GM19043 (cell line): ENCODE data around the gene ABHD15.
A peak's percentile ranks its signal among the peaks of the same experiment; 100 is the strongest.
"Not testable (repeated sequence)": the region's sequence is repeated elsewhere in the genome, so short reads cannot be mapped to it uniquely, and the experiment has no call there.

Source experiments
- ATAC-seq: cut with Tn5 transposase; IDR thresholded peaks from one replicate; pipeline ENCODE4 v1.9.1; 2021; ENCODE audit warnings: low read depth; ENCODE audit not compliant: unreplicated experiment

ABHD15 gene

DNA sequence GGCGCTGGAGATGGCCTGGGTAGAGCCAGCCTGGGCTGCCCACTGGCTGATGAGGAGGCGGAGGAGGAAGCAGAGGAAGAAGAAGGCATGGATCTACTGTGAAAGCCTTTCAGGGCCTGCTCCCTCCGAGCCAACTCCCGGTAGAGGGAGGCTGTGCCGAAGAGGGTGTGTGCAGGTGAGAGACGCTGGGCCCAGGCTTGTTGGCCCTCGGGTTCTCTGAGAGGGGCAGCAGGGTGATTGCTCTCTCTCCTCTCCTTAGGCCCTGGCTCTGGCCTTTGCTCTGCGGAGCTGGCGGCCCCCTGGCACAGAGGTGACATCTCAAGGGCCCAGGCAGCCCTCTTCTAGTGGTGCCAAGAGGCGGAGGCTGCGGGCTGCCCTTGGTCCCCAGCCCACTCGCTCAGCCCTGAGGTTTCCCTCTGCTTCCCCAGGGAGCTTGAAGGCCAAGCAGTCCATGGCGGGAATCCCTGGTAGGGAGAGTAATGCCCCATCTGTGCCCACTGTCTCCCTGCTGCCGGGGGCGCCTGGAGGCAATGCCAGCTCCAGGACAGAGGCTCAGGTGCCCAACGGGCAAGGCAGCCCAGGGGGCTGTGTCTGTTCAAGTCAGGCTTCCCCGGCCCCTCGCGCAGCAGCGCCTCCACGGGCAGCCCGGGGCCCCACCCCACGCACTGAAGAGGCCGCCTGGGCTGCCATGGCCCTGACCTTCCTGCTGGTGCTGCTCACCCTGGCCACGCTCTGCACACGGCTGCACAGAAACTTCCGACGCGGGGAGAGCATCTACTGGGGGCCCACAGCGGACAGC, 5.2 kb upstream of the ABHD15 start:
- ATAC-seq: no peak

DNA sequence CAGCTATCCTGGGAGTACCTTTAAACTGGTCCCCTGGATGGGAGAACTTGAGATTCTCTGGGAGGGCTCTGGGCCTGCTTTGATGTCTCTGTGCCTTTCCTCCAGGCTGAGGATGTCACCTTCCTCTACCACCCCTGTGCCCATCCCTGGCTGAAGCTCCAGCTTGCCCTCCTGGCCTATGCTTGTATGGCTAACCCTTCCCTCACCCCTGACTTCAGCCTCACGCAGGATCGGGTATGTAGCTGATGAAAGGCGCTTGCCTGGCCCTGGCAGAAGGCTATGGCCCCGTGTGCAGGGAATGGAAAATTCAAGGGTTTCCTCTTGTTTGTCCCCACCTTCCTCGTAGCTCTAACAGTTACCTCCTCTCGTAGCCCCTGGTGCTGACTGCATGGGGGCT, 4.6 kb upstream of the ABHD15 start:
- ATAC-seq: no peak

DNA sequence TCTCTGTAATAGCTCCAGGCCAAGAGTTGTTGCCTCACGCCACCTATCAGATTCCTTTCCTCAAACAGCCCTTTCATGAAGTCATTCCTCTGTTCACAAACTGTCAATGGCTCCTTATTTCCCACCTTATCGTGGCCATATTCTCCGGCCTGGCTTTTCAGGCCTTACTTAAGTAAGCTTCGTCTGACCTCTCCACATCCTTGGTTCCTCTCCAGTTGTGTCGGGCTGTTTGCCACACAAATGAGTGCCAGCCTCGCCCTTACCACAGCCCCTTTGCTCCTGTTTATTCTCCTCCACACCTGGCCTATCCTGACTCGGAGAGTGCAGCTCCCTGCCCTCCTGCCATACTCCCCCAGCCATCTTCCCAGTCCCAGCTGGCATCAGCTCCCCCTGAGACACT, 3.7 kb upstream of the ABHD15 start:
- no peak for ATAC-seq

DNA sequence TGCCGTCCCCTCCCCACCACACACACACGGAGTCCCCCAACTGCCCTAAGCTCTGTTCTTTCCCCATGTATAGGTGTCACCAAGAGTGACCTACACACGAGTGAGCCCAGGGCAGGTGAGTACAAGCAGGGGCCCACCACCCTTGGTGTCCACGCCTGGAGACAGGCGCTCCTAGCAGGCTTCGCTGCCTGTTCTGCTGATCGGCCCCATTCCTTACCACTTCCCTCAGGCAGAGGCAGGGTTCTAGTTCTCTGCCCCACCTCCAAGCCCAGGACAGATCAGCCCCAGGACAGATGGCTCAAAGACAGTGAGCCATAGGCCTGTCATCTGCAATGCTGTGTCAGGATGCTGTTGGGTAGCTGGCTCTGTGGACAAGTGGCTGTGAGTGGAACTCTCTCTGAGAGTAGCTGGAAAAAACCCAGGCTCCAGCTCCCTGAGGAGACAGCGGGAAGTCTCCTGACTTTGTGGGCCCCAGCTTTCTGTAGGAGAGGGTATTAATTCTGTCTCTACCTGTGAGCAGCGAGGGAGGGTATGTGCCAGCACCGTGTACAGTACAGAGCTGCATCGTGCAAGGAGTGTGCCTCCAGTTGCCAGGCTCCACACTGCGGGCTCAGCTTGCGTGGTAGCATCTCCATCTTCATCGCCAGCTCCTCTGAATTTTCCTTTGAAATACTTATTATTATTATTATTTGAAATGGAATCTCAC, 2.6 kb upstream of the ABHD15 start:
- ATAC-seq: no peak

DNA sequence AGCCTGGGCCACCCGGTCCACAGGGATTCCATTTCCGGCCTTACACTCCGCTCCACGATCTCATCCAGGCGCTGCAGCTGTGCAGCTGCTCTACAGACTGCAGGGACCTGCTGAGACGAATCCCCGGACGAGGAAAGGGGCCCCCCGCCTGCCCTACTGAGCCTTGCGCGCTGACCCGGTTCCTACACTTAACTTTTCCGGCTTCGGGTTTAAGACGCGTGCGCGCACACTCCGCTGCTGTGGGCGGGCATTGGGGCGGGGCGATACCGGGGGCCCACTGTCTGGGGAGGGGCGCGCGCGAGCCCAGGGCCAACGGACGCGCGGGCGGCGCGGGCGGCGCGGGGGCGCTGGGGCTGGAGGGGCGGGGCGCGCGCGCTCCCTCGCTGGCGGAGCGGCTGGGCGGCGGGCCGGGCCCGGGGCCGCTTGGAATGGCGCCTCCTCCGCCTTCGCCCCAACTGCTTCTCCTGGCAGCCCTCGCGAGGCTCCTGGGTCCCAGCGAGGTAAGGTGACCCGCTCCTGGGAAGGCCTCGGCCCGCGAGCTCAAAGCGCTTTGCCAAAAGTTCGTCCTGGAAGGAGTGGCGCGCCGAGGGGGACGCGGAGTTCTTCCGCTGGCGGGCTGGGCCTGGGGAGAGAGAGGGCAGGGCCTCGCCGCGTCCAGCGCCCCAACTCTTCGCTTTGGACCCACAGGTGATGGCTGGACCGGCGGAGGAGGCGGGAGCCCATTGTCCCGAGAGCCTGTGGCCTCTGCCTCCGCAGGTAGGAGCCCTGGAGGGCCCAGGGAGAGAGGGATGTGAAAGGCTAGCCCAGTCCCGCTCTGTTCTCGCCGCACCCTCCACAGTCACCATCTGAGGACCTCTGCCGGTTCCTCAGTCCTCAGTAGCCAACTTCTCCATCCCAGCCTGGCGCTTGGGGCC, 1.8 kb upstream of the ABHD15 start, which contains the start of gene TP53I13:
Gene TP53I13 (plus strand): TSS at position 371 of the 914 bp plus-strand sequence. CDS start 58 bp downstream, at position 429.
- peak; percentile 51 for ATAC-seq

DNA sequence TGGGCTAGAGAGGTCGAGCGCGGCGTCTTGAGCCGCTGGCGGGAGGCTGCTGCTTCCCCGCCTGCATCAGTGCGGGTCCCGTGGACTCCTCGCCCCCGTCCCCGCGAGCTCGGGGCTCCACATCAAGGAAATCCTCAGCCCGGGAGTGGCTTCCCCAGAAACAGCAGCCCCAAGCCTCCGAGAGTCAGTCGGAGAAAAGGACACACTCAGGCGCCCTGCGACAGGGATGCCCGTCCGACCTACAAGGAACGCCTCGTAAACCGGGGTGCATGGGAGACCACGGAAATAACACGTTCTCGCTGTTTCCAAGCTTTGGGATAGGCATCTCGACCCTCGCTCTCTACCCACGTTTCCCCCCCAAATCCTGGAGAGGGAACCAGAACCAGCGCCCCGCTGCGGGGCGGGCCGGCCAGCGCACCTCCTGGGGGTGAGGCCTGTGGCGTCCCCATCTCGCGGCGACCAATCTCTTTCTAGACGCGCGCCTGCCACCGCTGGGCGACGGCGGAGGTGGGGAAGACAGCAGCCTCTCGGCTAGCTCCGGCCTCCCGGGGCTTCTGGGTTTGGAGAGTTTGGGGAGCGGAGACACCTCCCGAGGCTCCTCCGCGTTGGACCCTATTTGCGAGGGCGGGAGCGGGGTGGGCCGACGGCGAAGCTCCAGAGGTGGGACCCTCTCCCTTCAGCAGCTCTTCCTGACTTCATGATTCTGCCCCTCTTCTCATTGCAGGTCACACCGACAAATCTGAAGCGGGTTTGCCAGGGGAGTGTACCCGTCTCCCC, 905 bp upstream of the ABHD15 start:
- ATAC-seq: no peak

DNA sequence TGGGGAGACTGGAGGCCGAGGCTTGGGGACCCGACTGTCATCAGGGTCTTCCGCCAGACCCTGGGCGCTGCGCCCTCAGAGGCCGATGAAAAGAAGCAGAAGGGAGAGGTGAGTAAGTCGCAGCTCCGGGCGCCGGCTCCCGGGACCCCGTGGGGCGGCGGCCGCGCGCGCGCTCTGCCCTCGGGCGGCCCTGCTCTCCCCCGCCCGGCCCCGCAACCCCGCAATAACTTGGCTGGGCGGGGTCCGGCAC, 392 bp upstream of the ABHD15 start:
- no peak for ATAC-seq

DNA sequence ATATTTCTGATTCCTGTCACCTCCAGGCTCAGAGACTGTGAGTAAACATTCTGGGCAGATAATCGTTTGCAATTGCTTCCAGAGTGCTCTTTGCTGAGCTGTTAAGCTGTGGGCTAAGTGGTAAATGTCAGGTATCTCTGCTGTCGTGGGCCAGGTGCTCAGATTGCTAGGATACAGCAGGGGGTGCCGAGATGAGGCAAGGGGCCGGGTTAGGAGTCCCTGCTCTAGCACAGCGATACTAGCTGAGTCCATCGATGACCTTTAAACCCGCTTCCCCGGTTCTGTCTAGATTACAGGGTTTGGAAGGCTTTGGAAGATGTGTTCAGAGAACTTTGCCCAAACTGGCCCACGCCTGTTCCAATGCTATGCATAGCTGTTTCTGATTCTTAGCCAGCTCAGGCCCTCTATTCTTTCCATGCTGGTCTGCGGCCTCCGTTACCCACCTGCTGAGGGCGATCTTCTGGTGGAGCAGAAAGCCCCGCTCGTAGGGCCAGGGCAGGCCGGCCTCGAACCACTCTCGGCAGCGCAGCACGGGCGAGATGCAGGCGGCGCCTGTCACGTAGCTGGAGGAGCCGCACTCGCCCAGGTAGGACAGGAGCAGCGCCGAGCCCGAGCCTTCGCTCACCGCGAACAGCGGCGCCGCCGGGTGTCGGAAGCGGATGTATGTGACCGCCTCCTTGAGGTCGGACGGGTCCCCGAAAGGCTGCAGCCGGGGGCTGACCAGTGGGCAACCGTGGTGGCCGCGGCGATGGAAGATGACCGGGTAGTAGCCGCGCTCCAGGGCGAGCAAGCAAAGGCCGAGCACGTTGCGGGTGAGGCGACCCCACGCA, 979 bp downstream of the ABHD15 start:
- no peak for ATAC-seq

DNA sequence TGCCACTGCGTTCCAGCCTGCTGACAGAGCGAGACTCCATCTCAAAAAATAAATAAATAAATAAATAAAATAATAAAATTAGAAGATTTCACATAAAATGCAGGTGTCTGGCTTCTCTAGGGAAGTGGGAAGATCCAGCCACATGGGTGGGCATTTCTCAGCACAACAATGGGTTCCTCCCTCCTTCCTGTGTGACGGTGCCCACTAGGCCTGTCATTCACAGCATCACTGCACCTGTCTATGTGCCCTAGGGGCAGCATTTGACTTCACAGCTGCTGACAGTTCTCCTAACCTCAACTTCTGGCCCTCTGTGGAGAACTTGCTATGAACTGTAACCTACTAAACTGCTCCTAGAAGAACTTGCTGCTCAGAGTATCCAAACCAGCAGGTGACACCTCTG, 3.0 kb downstream of the ABHD15 start:
- no peak for ATAC-seq

DNA sequence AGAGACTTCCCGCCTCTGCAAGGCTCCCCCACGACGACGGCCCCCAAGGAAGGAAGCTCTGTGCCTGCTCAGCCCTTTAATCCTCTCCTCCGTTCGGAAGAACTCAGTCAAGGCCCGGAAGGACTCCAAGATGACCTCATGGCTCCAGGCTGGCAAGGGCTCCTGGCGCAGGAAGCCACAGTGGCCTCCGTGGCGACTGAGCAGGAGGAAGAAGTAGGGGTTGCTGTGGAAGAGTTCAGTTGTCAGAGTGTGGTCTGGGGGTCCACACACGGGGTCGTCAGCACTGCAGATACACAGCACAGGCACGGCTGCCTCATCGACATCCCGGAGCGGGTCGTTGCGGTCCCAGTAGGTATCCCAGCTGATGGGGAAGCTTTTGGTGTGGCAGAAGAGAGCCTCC, 4.2 kb downstream of the ABHD15 start:
- no peak for ATAC-seq

DNA sequence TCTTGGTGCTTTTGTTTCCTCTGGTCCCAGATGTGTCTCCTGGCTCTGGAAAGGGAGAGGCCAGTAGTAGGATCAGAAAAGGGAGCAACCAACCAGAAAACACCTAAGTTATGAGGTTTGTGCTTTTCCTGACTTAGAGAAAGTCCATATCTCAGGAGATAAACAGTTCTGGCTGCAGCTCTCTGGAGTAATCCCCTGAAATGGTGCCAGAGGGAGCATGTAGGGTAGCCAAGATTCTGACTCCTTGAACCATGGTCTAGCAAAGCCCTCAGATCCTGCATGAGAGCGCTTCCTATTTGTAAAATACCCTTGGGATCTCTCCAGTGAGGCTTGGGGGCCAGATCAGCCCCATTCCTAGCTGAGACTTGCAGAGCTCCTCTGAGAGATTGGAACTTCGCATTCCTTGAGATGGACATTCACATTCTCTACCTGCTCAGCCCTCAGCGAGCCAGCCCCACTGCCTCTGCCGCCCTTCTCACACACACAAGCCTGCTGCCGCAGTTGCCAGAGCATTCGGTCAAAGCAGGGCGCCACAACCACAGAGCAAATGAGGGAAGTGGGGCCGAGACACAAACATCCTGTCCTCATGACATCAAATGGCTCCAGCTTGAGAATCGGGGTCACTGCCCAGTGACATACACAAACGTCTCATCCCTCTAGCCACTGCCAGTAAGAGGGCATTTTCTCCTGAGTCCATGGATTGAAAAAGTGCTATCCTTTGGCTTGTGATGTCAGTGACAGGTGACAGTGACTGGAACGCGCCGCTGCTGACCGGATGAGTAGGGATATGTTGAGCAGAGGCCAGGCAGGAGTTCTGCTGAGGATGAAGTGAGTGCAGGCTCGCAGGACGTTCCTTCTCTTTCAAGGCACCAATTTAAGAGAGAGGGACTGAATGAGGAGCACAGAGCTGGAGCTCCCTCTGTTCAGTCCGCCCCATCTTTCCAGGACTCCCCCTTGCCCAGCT, 5.0 kb downstream of the ABHD15 start:
- no peak for ATAC-seq

DNA sequence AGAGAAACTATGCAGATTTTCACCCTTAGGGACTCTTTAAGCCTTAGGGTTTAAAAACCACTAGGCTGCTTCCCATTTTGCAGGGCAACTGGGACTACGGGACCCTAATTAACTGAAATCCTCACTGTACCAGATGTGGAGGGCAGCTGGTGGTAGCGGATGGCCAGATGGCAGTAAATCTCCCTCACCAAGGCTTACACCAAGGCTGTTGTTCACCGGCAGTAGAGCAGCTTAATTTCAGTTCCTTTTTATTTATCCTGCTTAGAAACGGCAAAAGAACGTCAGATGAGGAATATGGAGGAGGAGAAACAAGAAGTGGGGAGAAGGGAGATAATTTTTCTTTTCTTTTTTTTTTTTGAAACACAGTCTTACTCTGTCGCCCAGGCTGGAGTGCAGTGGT, 6.5 kb downstream of the ABHD15 start:
- ATAC-seq: no peak

DNA sequence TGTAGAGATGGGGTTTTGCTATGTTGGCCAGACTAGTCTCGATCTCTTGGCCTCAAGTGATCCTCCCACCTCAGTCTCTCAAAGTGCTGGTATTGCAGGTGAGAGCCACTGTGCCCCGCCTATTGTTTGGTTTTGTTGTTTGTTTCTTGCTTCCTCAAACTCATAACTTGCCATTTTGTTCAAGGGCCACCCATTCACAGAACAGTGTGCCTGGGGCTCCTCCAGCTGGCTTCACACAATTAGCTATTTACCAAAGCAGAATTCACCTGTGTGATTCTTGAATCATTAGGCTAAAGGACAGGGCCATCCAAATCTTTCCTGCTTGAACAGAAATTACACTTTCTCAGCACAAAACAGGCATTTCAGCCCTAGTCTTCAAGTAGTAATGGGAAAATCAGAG, 7.2 kb downstream of the ABHD15 start:
- ATAC-seq: no peak

DNA sequence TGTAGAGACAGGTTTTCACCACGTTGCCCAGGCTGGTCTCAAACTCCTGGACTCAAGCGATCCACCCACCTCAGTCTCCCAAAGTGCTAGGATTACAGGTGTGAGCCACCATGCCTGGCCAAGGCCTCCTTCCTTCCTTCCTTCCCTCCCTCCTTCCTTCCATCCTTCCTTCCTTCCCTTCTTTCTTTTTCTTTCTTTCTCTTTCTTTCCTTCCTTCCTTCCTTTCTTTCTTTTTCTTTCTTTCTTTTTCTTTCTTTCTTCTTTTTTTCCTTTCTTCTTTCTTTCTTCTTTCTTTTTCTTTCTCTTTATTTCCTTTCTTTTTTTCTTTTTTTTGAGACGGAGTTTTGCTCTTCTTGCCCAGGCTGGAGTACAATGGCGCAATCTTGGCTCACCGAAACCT, 8.7 kb downstream of the ABHD15 start:
- ATAC-seq: not testable (repeated sequence)

DNA sequence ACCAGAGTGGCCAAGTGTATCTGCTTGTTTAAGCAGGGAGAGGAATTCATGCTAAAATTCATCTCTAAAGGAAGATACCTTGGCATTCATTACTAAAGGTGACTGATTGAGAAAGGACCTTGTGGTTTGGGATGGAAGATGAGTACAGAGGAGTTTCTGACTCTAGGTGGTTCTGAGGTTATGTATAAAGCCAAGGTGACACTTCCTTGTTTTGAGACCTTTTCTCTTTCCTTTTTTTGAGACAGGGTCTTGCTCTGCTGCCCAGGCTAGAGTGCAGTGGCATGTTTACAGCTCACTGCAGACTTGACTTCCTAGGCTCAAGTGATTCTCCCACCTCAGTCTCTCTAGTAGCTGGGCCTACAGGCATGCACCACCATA, 9.1 kb downstream of the ABHD15 start:
- ATAC-seq: no peak

DNA sequence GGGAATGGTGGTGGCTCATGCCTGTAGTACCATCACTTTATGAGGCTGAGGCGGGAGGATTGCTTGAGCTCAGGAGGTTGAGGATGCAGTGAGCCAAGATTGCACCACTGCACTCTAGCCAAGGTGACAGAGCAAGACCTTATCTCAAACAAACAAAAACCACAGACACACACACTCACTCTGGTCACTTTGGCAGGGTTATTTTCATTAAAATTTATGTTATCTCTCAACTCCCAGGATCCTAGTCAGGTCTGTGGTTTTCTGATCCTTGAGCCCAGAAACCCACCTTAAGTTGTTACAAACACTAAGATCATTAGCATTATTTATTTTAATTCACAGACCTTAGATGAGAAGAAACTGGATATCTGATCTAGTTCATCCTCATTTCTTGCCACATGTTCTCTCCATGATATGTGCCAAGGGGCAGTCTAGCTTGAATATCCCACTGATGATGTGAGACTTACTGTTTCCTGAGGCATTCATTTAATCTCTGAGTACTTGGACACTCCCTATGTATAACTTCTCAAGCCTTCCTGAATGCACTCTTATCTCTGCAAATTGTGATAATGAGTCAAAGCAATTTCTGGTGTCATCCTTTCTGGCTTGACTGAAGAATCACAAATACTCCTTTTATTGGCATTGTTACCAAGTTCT, 9.6 kb downstream of the ABHD15 start:
- no peak for ATAC-seq

DNA sequence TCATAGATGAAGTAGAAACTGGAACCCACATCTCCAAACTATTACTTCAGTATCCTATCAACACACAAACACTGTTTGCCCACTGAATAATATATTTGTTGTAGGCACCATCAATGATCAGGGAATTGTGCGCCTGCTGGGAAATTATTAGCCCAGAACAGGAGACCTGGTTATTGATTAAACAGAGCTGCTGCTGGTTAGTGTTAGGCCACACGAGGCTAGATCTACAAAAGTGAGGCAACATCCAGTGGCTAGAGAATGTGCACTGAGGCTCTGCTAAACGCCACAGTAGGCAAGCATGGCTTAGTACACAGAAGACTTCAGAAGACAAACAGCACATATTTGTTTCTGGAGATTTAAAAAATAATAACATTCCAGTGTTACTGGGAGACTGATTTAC, 11.0 kb downstream of the ABHD15 start:
- no peak for ATAC-seq
